ENCODE results near the gene SND1.
"Not testable (repeated sequence)": the region's sequence is repeated elsewhere in the genome, so short reads cannot be mapped to it uniquely, and the experiment has no call there.

The SND1 gene

GRCh38 chr7:127894588-127894987 is 242.6 kb downstream of the SND1 start:
- FAIRE-seq: no peak

GRCh38 chr7:127895360-127895759 is 243.4 kb downstream of the SND1 start:
- FAIRE-seq: no peak

- FAIRE-seq: no peak
Measured at GRCh38 chr7:127895814-127896280, 243.9 kb downstream of the SND1 start.

GRCh38 chr7:127896659-127897058 is 244.7 kb downstream of the SND1 start:
- no peak for FAIRE-seq

- FAIRE-seq: no peak
Measured at GRCh38 chr7:127897704-127898454, 245.9 kb downstream of the SND1 start.

GRCh38 chr7:127899411-127899810 is 247.4 kb downstream of the SND1 start:
- no peak for FAIRE-seq

- FAIRE-seq: no peak
Measured at GRCh38 chr7:127900141-127900540, 248.1 kb downstream of the SND1 start.

- FAIRE-seq: no peak
Measured at GRCh38 chr7:127900732-127901685, 249.0 kb downstream of the SND1 start.

GRCh38 chr7:127901895-127902703 is 250.1 kb downstream of the SND1 start:
- no peak for FAIRE-seq

- not testable (repeated sequence) for FAIRE-seq
Measured at GRCh38 chr7:127902753-127903152, 250.8 kb downstream of the SND1 start.

GRCh38 chr7:127903892-127904669 is 252.1 kb downstream of the SND1 start:
- no peak for FAIRE-seq

- no peak for FAIRE-seq
Measured at GRCh38 chr7:127904670-127904985, 252.6 kb downstream of the SND1 start.

- FAIRE-seq: no peak
Measured at GRCh38 chr7:127905021-127905420, 253.0 kb downstream of the SND1 start.

GRCh38 chr7:127905491-127906330 is 253.7 kb downstream of the SND1 start:
- no peak for FAIRE-seq

- no peak for FAIRE-seq
Measured at GRCh38 chr7:127907110-127908040, 255.4 kb downstream of the SND1 start.

GRCh38 chr7:127908430-127909258 is 256.6 kb downstream of the SND1 start:
- FAIRE-seq: no peak

GRCh38 chr7:127909424-127910152 is 257.6 kb downstream of the SND1 start:
- no peak for FAIRE-seq

GRCh38 chr7:127910670-127911069 is 258.7 kb downstream of the SND1 start:
- FAIRE-seq: no peak
